ENCODE data around the gene PSMB10.

PSMB10 gene

DNA sequence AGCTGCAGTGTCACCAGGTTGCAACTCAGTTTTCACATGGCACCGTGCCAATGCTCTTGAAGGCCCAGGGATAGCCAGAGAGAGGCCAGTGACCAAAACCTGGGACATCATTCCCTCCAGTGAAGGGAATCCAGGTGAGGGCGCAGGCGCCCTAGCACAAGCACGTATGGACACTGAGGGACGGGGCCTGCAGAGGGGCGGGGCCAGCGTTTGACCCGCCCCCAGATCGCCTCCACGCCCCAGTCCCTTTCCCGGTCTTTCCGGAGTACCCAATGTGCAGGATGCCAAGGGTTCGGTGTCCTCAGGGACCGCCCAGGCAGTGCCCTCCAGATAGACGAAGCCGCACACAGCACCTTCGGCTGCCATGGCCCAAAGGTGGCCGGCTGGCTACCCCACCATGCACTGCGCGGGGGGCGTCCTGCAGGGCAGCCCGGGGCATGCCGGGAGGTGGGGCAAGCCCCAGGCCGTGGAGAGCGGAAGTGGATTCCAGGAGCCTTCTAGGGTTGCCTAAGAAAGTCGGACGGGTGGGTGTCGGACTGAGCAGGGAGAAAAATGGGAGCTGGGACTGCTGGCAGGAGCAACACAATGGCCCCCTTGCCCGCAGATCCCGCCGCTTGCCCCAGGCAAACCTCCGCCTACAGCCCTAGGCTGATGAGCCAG lies 27.1 kb upstream of the PSMB10 start:
- no peak for DNase-seq

DNA sequence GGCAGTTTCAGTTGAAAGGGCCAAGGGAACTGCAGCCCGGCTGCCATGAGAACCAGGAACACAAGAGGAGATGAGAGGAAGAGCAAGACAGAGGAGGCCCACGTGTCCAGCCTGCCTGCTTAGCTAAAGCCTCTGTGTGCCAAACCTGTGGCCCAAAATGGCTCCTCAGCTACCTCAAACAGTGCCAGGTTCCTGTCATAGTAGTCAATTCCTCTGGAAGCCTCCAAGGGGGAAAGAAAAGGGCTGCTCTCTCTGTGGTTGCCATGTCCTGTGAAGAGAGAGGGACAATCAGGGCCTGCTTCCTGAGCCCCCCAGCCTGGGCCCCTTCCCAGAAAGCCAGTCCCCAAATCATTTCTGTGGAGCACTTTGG lies 26.6 kb upstream of the PSMB10 start:
- no peak for DNase-seq

DNA sequence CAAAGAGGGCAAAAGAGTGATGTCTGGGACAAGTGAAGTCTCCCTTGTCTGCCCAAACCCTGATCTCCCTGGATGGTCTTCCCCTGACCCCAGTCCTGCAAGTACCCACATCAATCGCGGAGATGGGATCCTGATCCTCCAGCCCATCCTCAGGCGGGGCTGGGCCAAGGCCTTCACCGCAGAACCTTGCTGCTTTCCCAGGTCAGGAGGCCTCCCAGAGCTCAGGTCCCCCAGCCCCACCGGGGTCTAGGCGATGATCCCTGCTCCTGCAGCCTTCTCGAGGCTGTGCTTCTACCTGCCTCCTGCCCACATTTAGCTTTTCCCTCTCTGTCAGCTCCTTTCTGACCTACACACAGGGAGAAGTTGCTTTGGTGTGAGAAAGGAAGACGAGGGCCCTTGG lies 25.5 kb upstream of the PSMB10 start:
- no peak for DNase-seq

GRCh38 chr16:67961551-67961957 lies 24.9 kb upstream of the PSMB10 start:
- no peak for DNase-seq

DNA sequence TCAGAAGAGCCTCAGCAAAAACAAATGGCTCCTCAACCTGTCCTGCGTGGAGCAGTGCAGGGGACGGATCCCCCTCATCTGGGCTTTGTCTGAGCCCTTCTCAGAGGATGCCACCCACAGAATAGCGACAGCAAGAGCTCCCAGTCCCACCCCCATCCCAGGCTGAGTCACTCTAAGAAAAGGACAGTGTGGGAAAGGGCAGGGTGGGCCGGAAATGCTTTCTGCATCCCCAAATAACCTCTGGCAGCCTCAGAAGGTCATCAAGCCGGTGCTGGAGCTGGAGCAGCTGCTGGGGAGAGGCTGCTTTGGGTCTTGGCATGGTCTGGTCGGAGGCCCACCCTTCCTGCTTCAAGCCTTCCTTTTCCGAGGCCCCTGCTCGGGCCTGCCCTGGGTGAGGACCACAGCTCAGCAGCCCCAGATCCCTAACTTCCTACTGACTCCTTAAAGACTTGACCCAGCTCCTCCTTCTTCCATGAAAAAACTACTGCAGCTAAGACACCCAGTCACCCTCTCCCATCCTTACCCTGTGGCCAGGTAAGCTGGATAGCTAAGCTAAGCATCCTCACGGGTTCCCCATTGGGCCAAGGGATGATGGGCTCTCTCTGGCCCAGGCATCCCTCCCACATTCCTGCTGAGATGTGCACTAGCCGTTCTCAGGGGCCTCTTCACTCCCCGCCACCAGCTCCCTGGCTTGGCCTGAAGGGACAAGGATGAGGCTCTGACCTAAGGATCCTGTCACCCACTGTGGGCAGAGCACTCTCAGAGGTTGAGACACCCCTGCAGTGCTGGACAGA lies 23.1 kb upstream of the PSMB10 start:
- no peak for DNase-seq

GRCh38 chr16:67957622-67958021 lies 21.0 kb upstream of the PSMB10 start:
- no peak for DNase-seq

DNA sequence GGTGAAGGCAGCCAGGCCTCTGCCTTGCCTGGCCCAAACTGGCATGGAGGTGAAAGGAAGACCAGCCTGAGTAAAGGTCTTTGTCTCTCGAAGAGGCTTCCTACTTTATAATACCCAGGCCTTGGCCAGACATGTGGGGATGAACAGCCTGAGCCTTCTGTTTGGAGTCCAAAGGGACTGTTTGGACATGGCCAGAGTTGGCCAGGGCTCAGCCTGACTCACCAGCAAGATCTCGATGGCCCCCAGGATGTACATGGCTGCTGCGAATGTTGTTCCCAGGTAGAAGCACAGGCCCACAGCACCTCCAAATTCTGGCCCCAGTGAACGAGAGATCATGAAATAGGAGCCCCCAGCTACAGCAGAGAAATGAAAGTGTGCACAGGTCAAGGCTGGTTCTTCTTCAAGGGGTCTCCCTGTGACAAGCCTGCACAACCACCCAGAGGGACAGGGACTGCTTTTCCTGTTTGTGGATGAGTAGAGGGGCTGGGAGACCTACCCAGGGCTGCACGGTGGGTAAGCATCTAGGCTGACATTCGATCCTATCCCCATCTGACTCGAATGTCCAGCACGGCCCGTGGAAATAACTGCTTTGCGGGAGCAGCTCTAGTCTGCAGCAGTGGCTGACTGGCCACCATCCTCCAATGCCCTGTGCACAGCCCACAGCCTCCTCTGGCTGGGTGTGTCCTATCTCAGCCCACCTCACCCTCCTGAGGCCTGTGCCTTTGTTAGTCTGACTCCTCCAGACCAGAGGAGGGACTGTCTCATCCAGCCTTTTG lies 18.0 kb upstream of the PSMB10 start:
- no peak for DNase-seq

- DNase-seq = no peak
Measured at GRCh38 chr16:67953641-67954375, 17.2 kb upstream of the PSMB10 start.

- no peak for DNase-seq
Measured at GRCh38 chr16:67951485-67951884, 14.8 kb upstream of the PSMB10 start.

DNA sequence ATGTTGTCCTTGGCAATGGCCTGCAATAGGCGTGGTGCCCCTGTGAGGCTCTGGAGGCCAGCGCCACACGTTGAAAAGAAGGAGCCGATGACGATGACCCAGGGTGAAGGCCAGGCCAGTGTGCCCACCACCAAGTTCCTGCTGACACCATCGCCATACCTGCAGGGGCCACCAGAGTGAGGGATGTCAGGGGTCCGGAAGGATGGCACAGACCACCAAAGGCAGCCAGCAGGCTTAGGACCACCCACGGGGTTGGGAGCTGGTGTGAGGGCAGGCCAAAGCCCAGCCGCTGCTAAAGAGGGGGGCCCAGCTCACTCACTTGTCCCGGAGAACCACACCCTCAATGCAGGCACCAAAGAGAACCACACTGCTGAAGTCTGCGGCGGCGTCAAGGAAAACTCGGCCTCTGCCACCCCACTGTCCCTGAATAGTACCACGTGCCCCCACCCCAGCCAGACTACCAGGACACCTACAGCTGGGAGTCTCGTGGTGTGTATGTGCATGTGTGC lies 13.7 kb upstream of the PSMB10 start:
- DNase-seq = no peak

DNA sequence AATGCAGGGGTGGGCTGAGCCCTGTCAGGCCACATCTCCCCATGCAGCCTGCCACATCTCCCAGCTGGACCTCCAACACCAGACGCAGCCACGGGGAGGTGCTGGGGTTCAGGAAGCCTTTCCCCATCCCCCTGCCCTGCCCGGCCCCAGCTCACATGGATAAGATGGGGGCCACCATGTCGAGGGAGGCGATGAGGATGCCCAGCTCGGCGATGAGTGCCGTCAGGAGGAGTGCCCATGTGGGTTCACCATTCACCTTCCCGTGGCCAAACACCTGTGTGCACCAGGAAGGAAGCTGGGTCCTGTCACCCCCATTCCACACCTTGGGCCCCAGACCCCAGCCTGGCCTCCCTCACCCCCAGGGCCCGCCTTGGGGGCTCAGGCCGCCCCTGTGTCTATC lies 13.0 kb upstream of the PSMB10 start:
- DNase-seq = no peak

- DNase-seq = no peak
Measured at GRCh38 chr16:67948015-67948414, 11.4 kb upstream of the PSMB10 start.

- no peak for DNase-seq
Measured at GRCh38 chr16:67946966-67947558, 10.4 kb upstream of the PSMB10 start.

GRCh38 chr16:67946128-67946569 lies 9.5 kb upstream of the PSMB10 start:
- no peak for DNase-seq

DNA sequence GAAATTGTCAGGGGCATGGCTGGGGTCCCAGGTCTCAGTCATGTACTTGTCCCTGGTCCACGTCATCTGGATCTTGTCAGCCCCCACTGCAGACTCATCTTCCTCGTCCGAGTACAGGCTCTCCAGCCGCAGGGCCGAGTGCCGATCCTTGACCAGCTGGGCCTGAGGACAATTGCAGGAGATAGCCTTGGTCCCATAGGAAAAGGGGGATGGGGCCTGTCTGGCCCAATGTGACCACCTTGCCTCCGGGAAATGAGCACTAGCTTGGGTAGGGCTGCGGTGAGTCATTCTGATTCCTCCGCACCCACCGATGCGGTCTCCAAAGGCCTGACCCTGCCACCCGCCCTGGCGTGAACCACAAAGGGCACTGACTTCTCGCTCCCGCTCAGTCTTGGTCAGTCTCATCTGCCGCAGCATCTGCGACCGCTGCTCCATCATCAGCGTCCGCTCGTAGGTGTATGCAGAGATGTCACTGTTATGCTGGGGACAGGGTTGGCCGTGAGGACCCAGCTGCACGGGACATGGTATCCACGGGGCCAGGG lies 8.8 kb upstream of the PSMB10 start:
- no peak for DNase-seq

DNA sequence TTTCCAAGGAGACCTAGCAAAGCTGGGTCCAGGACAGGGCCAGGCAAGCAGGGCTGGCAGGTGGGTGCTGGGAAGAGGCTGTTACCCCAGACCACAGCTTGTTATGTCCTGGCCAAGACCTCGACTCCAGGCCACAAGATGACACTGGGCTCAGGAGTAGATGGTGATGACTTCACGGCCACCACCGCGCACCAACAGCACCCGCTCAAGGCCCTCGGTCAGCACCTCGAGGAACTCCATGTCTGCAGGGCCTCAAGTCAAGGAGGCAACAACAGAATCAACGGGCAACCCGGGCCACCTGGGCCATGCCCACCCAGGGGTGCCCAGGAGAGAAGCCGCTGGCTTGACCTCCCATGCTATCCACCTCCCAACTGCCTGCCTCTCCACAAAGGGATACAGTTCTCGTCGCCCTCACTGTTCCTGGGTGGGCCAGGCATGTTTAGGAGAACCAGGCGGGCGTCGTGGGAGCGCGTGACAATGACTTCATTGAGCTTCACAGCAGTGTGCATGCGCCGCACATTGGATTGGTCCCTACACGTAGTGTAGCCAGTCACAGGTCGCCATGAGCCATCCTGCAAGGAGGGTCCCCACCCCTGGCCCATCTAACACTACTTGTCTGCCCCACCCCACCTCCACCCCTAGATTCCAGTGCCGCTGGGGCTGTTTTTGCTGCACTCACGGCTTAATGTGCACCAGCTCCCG lies 8.2 kb upstream of the PSMB10 start:
- no peak for DNase-seq

DNA sequence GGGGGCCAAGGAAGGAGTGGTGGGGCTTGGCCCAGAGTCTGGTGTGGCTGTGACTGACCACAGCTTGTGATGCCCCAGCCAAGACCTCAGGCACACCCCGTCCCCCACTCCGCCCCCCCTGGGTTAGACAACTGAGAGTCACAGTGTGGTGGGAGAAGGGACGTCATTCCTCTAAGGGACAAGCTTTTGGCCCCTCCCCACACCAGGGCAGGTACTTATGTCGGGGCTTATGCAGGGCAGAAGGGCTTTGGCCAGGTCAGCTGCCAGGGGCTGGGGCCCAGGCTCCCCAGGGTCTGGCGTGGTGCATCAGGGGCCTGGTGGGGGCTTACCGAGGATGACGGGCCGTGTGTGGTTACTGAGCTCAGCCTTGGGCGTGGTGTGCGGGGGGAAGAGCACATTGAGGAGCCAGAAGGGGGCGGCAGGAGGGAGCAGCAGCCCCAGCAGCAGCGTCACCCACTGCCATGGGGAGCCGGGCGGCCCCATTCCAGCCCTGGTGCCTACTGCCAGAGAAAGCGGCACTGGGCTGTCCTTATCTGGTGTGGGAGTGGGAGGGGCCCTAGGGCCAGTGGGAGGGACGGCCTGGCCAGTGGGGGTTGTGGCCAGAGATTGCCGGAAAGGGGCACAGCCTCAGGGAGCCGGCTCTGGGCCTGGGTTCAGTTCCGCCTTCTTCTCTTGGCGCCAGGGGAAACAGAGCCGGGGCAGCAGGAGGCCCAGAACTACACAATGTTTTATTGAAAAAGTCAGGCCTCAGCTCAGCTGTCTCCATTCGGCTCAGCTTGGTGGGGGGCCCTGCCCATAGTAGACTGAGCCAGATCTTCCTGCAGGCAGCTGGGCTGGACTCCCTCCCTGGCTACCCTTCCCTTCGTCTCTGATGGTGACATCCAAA lies 7.2 kb upstream of the PSMB10 start, which contains the start of gene LCAT:
LCAT (minus strand) TSS at position 502 of the 886 bp plus-strand sequence; CDS start at position 483, 19 bp downstream.
- no peak for DNase-seq

DNA sequence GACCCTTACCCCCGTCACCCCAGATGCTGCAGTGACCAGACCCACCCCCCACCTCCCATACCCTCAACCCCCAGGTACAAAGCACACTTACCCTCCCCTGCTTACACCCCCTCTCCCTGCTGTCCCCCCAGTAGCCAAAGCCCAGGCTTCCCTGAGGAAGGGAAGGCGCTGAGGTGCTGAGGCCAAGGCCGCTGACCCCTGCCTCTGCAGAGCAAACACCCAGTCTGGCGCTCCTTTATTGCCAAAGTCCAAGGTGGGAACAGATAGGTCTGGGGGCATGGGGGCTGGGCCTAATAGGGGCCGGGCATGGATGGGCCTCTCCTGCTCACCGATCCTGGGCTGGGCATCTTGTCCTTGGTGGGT lies 6.6 kb upstream of the PSMB10 start:
- no peak for DNase-seq

DNA sequence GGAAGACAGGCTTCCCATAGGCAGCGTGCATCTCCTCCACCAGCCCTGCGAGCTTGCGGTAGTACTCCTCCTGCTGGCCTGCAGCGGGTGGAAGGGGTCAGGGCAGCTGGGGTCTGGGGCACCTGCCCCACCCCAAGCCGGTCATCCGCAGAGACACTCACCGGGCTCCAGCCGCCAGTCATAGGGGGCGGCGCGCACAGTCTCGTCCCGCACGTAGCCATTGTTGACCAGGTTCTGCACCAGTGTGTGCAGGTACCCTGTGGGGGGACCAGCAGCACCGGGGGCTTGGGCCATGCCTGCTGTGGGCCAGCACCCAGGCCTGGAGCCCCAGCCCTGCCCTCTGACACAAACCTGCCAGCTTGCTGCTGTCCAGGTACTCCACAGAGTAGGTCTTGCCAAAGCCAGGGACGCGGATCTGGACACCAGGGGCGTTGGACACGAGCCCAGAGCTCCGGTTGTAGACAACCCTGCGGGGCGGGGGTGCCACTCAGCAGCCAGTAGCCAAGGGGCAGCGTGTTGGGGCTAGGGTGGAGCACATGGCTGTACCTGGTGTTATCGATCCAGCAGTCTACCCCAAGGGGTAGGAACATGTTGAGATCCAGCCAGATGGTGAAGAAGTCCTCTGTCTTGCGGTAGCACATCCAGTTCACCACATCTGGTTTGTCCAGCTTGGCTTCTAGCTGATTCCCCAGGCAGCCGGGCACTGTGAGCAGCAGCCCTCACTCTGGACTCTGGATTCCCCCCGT lies 6.0 kb upstream of the PSMB10 start:
- DNase-seq = no peak

DNA sequence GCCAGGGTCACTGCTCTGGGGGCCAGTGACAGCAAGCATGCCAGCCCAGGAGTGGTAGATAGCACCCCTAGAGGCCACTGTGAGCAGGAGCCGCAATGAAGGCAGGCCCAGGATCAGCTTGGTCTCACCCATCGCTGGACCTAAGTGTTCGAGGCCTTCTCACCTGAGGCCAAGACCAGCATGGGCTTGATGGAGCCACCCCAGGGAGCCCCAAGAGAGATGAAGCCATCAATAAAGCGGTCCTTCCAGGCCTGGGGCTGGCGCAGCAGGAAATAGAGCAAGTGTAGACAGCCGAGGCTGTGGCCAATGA lies 5.5 kb upstream of the PSMB10 start:
- DNase-seq = no peak

Data from cortex of kidney (tissue), 1 donor.